GM03348 (cell line): ENCODE results near the gene ECE1.

Experiments
- DNase-seq: peaks from one replicate; pipeline ENCODE4 v3.0.0; 2012; ENCODE audit warnings: low spot score

Gene ECE1

DNA sequence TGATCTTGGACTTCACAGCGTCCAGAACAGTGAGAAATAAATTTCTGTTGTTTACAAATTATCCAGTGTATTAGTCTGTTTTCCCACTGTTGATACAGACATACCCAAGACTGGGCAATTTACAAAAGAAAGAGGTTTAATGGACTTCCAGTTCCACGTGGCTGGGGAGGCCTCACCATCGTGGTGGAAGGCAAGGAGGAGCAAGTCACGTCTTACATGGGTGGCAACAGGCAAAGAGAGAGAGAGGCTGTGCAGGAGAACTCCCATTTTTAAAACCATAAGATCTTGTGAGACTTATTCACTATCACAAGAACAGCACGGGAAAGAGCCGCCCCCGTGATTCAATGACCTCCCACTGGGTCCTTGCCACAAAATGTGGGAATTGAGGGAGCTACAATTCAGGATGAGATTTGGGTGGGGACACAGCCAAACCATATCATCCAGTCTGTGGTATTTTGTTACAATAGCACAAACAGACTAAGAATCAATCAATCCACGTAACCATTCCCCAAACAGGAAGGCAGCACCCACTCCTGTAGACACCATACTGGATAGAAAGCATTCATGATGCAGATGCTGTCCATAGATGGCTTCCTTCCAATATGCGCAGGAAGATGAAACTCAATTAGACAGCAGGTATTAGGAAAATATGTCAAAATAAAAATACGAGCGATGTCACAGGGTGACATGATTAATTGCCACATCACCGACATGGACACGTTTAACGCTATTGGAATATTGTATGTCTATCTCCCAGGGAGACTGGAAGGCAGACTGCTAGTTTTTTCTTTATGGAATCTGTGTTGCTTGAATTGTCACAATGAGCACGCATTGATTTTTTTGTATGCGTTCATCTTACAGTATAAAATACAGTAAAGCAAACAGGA lies 22.8 kb downstream of the ECE1 start:
- DNase-seq = no peak

DNA sequence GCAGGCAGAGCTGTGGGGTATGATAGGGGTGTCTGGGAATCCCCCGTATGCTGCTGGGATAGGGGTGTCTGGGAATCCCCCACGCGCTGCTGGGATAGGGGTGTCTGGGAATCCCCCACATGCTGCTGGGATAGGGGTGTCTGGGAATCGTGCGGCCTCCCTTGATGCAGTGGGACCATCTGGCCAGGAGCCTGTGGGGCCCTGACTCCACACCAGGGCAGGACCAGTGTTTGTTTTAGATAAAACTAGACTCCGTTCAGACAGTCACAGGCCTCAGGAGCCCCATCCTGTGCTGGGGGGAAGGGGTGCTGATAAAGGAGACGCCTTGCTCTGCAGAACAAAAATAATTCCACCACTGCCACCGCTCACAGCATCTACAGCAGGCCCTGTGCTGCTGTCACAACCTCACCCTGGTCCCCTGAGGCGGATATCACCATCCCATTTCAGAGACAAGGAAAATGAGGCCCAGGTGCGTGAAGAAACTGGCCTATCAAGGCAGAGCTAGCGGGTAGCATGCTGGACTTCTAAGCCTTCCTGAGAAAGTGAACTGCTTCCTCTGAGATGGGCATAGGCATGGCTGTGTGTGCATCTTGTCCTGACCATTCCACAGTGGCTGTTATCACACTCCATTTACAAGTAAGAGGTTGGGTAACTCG lies 24.0 kb downstream of the ECE1 start:
- no peak for DNase-seq

DNA sequence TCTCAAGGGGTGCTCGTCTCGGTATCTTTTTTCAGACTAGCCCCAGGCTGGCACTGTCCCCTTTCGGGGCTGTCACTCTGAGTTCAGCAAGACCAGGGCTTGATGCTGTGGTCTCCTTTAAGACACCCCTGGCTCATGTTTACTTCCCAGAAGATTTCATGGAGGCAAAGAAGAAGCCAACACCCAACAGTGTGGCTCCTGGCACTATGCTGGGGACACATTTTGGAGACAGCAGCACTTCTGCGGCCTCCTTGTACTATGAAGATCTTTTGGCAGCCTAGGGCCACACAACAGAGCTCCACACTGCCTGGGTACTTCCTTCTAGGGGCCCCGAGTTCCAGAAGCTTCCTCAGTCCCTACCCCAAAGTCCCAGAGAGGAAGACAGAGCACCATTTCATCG lies 24.6 kb downstream of the ECE1 start:
- no peak for DNase-seq

DNA sequence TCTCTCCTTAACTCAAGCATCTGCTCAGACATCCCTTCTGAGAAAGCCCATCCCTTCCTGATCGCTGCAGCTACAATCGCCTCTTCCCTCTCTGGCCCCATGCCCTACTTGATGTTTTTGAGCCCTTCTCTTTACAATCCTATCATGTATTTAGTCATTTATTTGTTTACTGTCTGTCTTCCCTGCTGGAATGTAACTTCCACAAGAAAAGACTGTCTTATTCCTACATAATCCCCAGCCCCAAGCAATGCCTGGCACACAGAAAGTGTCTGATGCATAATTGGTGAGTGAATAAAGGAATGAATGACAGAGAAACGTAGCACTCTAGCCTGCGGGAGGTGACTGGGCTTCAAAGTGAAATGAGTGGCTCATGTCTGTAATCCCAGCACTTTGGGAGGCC lies 25.4 kb downstream of the ECE1 start:
- no peak for DNase-seq

DNA sequence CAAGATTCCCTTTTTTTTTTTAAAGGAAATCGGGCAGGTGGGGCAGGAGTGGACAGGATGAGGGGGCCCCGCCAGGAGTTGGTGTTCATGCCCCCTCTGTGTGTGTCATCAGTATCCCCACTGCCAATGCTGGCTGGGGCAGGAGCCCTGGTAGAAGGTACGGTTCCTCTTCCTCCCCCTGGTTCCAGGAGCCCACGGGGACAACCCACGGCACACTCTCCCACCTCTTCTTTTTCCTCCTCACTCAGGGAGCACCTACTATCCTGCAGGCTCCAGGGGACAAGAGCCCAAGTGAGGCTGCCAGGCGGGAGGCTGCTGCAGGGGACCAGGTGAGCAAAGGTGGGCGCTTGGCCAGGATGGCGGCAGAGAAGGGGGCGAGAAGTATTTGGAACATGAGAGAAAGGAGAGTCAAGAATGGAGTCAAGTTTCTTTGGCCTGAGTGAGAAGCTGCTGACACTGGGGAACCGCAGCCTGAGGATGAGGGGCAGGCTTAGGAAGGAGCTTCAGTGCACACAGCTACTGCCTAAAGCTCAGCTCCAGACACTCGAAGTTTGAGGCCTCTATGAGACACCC lies 26.5 kb downstream of the ECE1 start:
- no peak for DNase-seq

DNA sequence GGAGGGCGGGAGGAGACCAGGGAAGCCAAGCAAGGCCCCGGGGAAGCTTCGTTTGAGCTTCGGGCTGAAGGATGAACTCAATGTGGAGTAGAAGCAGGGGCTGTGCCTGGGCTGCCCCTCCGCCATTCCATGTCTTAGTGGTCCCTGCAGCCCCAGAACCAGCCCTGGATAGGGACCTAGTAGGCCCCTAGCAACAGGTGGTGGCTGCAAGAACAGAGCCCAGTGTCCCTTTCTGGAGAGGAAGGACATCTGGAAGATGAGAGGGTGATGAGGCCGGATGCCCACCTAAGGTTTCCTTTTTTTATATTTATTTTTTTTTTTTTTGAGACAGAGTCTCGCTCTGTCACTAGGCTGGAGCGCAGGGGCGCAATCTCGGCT lies 27.2 kb downstream of the ECE1 start:
- DNase-seq = no peak

DNA sequence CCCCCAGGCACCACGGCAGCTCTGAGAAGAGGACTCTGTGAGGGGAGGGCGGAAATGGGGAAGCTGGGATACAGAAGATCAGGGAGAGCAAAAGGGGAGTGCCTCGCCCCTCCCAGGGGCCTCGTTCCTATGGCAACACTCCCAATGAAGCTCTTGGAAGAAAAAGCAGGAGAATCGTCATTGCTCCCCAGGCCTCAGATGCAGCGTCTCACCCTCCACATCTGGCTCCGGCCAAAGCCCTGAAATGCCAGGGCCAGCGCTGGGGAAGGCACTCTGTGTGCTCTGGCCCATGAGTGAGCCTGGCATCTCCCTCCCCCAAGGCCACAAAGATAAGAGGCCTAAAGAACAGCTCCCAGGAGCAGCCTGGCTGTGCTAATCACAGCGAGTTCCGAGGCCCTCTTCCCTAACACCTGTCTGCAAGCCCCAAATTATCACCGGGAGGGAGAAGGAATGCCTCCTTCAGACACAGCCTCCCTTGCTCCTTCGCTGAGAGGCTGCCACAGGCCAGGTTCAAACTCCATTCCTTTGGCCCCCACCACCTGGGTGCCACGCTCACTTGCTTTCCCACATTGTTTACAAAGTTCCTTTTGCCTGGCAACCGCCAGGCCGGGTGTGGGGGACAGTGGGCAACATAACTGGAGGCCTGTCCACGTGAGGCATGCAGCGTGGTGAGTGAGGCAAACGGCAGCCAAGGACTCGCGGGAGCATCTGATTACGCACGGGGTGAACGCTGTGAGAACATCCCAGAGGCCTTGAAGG lies 27.8 kb downstream of the ECE1 start:
- DNase-seq = peak; percentile 89

DNA sequence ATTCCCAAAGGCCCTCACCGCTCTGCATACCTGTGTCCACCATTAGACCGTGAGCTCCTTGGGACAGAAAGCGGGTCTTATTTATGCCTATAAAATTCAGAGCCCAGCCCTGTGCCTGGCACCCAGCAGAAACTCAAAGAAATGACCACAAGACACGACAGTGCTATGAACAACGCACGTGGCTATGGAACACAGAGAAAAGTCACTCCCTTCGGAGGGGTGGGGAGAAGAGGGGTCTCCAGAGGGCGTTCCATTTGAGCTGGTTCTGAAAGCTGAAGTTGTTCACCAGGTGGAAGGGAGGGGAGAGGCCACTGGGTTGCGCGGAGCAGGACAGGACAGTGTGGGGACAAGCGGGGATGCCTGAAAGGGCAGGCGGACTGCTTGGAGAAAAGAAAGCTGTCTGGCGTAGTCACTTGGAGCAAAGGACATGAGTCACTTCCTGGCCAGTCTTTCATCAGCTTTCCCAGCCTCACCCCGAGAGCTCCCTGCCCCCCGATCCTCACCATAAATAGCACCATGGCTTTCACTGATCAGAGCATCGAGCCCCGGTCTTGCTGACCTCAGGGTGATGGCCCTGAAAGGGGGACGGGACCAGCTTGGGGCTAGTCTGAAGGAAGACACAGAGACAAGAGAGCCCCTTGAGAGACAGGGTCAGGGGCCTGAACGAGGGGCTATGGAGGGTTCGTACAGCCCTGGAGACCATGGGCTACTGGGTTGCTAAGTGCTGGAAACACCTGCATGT lies 28.5 kb downstream of the ECE1 start:
- peak; percentile 94 for DNase-seq

DNA sequence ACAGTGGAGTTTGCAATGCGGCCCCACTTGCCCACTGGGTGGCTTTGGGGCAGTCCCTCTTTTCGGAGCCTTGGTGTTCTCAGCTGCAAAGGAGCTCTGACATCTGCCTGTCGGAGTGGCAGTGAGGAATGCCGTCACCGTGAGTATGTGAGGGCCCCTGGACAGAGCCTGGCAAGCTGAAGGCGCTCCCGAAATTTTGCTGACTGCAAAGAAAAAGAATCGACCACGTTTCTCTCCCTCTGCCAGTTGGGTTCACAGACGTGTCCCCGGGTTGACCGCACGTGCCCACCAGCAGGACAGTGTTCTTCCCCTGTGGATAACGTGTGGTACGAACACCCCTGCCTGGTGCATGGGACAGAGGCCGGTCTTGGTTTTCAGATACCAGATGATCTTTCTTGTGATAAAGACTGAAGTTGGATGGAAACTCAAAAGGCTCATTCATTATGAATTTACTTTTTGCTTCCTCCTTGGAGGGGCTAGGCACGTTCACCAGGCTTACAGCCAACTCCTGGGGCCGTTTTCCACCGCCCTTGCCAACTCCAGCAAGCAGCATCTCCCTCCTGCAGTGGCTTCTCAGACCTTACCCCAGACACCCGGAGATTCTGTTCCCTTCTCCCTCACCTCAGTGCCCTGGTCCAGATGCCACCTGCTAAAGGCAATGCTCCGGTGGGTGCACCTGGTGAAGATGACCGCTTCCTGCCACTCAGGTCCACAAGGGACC lies 29.7 kb downstream of the ECE1 start:
- DNase-seq = no peak

DNA sequence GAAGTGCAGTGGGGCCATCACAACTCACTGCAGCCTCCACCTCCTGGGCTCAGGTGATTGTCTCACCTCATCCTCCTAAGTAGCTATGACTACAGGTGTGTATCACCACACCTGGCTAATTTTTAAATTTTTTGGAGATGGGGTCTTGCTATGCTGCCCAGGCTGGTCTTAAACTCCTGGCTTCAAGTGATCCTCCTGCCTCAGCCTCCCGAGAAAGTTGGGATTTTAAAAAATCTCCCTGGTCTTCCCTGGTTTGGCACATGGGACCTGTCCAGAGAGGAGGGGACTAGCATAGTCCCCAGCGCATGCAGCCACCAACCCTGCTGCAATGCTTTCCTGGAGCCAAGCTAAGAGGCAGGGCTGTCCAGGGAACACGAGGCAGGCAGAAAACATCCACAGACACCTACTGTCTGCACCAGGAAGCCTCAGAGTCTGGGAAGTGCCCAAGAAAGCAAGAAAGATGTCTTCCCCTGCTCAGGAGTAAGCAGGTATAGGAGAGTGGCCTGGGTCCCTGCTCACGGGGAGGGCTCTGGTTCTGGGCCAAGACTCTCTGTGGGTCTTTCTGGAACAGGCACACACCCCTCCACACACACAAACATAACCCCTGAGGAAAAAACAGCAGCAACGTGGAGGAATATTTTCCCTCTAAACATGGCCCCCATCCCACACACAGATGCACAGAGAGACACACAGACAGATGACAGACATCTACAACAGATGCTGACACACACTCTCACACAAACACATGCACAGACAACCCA lies 30.8 kb downstream of the ECE1 start:
- no peak for DNase-seq

DNA sequence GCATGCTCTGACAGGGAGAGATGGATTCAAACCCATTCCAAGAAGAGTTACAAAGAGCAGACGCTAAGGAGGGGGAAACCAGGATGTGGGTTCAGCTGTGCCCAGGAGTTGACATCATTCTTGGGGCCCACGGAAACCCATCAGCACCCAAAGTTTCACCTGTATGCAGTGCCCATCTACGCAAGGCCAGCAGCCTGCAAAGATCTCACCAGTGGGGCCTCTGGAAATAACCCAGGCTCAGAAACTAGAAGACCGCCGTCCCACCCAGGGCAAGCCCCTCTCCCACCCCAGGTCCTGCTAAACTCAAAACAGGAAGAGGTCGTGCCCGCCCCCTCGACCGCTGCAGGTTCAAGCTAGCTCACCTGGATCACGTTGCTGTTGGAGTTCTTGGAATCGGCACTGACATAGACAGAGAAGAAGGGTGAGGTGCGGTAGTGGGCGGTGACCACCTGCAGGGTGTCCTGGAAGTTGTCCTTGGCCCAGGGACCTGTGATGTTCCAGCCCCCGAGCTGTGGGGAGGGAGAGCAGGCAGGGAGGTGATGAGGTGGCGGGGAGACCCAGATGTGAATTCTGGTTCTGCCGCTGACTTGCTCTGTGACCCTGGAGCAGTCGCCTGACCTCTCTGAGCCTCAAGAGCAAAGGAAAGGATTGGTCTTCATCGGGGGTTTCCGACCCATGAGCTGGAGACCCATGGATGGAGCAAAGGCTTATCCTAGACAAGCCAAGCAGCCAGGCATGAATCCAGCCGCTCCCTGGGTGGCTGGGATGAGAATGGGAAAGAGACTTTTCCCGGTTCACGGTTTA lies 31.7 kb downstream of the ECE1 start:
- DNase-seq = no peak

DNA sequence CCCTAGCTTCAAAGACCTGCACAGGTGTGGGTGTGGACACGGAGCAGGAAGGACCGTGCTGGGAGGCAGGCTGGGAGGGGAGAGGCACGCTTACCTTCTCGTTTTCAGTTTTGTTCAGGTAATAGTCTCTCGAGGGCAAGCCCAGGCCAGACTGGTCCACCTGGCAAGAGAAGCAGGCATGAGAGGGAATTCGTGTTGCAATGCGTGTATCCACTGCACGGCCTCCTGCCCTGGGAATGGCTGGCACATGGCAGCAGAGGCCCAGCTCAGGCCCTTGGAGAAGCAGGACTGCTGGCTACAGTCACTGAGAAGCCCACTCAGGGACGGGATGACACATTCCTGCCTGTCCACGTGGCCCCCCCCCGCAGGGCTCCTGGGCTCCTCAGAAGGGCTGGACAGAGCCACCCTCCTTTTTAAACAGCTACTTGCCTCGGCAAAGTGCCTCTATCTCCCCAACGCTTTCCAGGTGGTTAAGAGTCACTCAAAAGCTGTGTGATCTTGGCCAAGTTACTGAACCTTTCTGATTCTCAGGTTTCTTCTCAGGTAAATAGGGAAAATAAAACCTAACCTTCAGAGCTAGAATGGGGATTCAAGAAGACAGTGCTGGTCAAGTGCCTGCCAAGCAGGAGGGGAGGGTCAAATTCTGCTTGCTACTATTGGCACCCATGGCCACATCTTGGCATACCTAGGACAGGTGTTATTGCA lies 32.7 kb downstream of the ECE1 start:
- no peak for DNase-seq

DNA sequence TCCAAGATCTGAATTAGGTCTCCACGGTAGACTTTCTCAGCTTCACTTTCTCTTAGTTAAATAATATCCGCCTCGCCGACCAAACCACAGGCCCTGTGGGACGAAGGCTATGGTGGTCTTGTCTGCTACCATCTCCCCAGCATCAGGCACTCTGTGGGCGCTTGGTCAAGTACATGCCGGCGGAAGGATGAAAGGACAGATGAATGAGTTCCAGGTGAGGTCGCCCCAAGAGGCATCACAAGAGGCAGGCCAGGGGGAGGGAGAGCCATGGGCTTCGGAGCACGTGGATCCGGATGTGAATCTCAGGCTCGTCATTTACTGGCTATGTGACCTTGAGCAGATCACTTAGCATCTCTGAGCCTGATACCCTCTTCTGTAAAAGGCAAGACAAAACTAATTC lies 33.5 kb downstream of the ECE1 start:
- no peak for DNase-seq

DNA sequence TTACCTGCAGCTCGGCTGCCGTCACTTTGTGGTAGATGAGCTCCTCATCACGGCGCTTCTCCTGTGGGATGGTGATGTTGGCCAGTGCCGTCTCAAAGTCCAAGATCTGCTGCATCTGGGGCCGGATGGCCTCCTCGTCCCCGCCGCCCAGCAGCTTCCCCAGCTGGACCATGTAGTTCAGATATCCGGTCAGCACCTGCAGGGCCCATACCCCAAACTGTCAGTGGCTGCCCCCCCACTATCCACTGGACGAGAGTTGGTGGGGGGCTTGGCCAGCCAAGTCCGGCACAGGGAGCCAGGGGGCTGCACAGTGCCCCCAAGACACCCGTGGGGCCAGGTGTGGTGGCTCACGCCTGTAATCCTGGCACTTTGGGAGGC lies 34.3 kb downstream of the ECE1 start:
- no peak for DNase-seq

DNA sequence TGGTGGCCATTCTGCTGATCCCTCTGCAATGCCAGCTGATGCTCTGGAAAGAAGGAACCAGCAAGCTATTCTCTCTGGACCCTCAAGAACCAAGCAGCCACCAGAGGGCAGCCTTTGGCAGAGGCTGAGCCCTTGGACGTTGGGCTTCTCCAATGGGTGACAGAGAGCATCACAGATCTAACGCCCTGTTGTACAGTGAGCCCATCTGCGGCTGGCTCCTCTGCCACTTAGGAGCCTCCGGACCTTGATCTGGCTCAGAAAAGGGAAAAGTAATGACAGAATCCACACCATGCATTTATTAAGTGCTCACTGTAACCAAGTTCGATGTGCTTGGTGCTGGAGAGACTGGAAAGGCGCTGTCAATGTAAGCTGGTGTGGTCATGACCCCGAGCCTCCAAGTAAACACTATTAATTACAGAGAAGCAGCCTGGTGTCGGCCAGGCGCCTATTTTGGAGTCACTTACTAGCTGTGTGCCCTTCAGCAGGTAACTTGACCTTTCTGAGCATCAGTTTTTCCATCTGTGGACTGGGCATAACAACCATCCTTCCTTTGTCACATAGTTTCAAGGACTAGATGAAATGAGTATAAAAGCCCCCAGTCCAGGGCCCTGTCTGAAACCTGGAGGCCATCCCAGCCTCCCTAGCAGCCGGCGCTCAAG lies 34.9 kb downstream of the ECE1 start:
- DNase-seq = peak; percentile 89

DNA sequence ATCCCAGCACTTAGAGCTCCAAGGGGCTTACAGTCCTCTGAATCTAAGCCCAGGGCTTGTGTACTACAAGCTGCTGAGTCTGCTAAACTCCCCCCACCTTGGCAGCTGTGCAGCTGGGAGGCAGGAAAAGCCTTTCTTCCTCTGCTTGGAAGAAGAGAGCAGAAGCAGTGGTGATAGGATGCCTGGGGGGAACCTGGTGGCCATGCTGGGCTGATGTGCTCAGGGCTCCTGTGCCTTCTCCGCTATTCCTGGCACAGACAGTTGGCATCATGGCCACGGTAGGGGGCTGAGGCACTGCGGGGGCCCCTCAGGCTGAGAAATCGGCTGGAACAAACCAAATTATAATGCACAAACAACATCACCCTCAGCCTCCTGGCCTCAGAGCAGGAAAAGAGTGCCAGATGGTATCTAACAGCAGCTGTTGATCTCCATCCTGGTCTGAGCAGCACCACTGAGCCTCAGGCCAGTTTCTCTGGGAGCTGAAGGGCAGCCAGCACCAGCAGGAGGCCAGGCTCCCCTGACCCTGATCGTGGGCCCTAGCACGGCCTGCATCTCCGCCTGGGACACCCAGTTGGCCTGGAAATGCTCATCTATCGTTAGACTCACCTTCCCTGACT lies 35.8 kb downstream of the ECE1 start:
- DNase-seq = no peak

DNA sequence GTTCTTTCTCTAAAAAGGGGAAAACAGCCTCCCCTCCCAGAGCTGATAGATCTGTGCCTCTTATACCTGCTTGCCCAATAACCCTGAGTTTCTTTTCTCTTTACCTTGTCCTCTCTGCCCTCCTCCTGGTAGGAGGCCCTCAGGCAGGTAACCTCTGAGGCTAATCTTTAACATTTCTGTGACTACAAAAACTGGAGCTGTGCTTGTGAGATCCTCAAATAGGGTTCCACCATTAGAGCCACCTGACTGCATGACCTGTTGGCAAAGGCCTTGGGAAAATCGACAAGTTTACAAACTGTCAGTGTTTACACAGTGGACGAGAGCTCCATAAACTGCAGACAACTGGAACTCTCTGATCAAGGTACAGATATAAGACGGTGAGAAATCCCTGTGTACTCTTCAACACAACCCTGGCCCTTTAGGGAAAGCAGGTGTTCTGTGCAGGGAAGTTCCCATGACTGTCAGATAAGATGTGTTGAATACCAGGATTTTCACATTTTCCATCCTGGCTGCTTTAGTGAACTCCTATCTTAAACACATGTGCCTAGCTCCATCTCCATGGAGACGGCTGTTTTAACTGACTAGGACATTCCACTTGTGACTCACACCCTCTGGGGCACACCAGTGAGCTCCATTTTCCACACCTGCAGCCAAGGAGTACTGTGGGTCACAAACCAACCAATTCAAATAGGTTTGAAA lies 38.3 kb downstream of the ECE1 start:
- DNase-seq = peak; percentile 80
